Esophagus squamous epithelium (tissue), 5 donors: ENCODE measurements around the gene LBHD2. TPM values are rescaled to one million over a fixed set of nuclear protein-coding genes. Genes with fewer than 3 reads are reported as not detected.

ENCODE experiments used
- DNase-seq: peaks from one replicate; lab custom pipeline; 2025; lab: John Stamatoyannopoulos, UW
- H3K27ac ChIP-seq, 4 donors: fragments of 200-600 bp; sonication (generic); one replicate each; pipeline ENCODE4 v1.5.1; 2016 to 2019; ENCODE audit warnings: mild to moderate bottlenecking in 1 of 4
- H3K27me3 ChIP-seq, 4 donors: fragments of 200-600 bp; sonication (generic); 1 replicate in 3 of 4; 2 replicates in 1 of 4; pipeline versions ENCODE4 v1.5.1 to v1.6.0; 2017 to 2021; ENCODE audit warnings: antibody characterized with exemption in 1 of 4
- H3K36me3 ChIP-seq, 3 donors: fragments of 200-600 bp; sonication (generic); one replicate each; pipeline ENCODE4 v1.5.1; 2016 to 2019
- H3K4me1 ChIP-seq, 3 donors: fragments of 200-600 bp; sonication (generic); one replicate each; pipeline ENCODE4 v1.5.1; 2017 to 2019
- H3K4me3 ChIP-seq, 4 donors: fragments of 200-600 bp; sonication (generic); 1 replicate in 3 of 4; 2 replicates in 1 of 4; pipeline ENCODE4 v1.5.1; 2016 to 2019; ENCODE audit warnings: mild to moderate bottlenecking in 2 of 4, moderate library complexity in 1 of 4
- H3K9me3 ChIP-seq, 3 donors: fragments of 200-600 bp; sonication (generic); one replicate each; pipeline ENCODE4 v1.5.1; 2016 to 2019
- POLR2A ChIP-seq, 4 donors: fragments of 450-650 bp; IDR thresholded peaks; one replicate each; pipeline ENCODE4 v1.6.1; 2017; ENCODE audit warnings: antibody characterized with exemption in 4 of 4, mild to moderate bottlenecking in 4 of 4, moderate library complexity in 3 of 4
- WGBS, 2 donors: methylation state at CpG; one replicate each; pipeline ENCODE4 v1.1.5; 2018; 5-methylcytosine and 5-hydroxymethylcytosine counted together
- intact Hi-C: fragments of 100-400 bp; cut with DNase I; formaldehyde crosslinking; loops from one replicate; pipeline ENCODE4 v1.15.0; 2022
- total RNA-seq, 4 donors: library from RNA; depleted of rRNA; stranded (reverse); fragments of >200 nt; gene quantifications; one replicate each; pipeline ENCODE4 v1.1.0, GENCODE V29; 2016
- TF ChIP-seq, protein P1 (sequence below), 6 experiments: fragments of 450-650 bp in 4 of 6; fragments of 200-600 bp in 2 of 6; sonication (generic) in 2 of 6; IDR thresholded peaks; one replicate each; pipeline ENCODE4 v1.5.1; 2016 to 2019; ENCODE audit warnings: antibody characterized with exemption in 6 of 6, mild to moderate bottlenecking in 4 of 6, moderate library complexity in 4 of 6
- donor health status: DM: yes; HTN: yes; CAD: no.

Gene LBHD2
- total RNA-seq, 4 donors from 2014 or later: 1.1 TPM; not detected in 3

DNA sequence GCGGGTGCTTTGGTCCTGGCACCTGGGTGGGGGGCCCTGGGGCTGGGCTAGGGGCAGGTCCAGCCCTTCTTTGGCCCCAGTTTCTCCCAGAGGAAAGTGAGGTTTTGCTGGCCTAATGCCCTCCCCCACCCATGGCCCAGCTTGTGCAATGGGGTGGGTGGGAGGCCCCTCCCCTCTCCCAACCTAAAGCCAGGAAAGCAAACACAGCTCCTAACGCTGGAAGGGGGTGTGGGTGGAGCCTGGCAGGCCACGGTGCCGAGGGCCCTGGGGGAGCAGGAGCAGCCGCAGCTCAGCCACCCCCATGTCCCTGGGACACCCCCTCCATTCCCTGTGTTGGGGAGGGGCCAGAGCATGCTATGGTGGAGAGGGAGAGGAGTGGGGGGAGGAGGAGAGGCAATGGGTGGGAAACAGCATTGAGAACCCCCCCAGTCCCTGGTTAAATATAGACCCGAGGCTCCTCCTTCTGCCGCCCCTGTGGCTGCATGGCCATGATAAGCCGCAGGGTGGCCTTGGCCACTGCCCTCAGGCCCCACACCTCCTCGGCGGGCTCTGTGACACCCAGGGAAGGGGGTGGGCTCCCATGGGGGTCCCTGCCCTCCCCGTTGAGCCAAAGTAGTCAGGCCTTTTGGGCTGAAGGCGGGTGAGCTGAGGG is 15.2 kb downstream of the LBHD2 start:
- WGBS, 2 donors: no CpG with 5 or more reads among the region's 12 CpGs
- DNase-seq: no peak

DNA sequence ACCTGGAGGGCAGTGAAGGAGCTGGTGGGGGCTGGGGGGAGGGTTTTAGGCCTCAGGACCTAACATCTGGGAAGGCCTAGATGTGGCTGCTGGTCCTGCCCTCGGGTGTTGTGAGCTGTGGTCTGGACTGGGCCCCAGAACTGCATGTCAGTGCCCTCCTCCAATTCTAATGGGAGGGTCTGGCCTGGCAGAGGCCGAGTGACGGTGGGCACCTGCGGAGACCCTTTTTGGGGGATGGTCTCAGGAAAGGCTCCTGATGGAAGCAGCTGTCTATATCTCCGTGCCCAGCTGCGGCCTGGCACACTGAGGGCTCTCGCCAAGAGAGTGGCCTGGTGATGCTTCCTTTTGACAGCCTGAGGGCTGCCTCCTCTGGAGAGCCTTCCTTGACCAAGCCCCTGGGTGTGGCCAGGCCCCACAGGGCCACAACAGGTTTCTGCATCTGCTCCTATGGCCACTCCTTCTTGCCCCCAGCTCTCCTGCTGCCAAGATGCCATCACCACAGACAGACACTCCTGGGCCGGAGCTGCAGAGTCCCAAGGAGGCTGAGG is 15.8 kb downstream of the LBHD2 start:
- intact Hi-C loops: loop anchor here (5.0 to 10.0 kb wide), 2 partner anchors 85 to 192 kb away; no protein-coding TSS in a partner anchor
- H3K27ac ChIP-seq: peak overlapping the region in 1 of 4 donors; percentile 52
- no peak overlapping the region for H3K4me3 ChIP-seq
- H3K27me3 ChIP-seq: peaks cover 5 to 73% (median 10%) of the 10 kb centered on the region in 4 donors
- no peaks in the 10 kb centered on the region for H3K36me3 ChIP-seq
- DNase-seq: no peak
- TF ChIP-seq, protein P1, sequence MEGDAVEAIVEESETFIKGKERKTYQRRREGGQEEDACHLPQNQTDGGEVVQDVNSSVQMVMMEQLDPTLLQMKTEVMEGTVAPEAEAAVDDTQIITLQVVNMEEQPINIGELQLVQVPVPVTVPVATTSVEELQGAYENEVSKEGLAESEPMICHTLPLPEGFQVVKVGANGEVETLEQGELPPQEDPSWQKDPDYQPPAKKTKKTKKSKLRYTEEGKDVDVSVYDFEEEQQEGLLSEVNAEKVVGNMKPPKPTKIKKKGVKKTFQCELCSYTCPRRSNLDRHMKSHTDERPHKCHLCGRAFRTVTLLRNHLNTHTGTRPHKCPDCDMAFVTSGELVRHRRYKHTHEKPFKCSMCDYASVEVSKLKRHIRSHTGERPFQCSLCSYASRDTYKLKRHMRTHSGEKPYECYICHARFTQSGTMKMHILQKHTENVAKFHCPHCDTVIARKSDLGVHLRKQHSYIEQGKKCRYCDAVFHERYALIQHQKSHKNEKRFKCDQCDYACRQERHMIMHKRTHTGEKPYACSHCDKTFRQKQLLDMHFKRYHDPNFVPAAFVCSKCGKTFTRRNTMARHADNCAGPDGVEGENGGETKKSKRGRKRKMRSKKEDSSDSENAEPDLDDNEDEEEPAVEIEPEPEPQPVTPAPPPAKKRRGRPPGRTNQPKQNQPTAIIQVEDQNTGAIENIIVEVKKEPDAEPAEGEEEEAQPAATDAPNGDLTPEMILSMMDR (IDR thresholded peaks at IDR 0.05): no peak
- no peaks in the 10 kb centered on the region for H3K9me3 ChIP-seq
- WGBS, 2 donors: no CpG with 5 or more reads among the region's 8 CpGs
- peaks cover 27 to 47% (median 43%) of the 10 kb centered on the region in 3 donors for H3K4me1 ChIP-seq

More for the DNA sequence above, 15.2 kb downstream of the LBHD2 start:
- Histone ChIP-seq H3K4me3 (no peak overlapping the region), H3K27me3 (peaks cover 3 to 67% (median 6%) of the 10 kb centered on the region in 4 donors), H3K36me3 (no peaks in the 10 kb centered on the region), H3K27ac (peak overlapping the region in 1 of 4 donors; percentile 52), H3K9me3 (no peaks in the 10 kb centered on the region), H3K4me1 (peaks cover 21 to 47% (median 43%) of the 10 kb centered on the region in 3 donors)
- no peak for TF ChIP-seq POLR2A (IDR thresholded peaks at IDR 0.05)
- TF ChIP-seq, protein P1 (IDR thresholded peaks at IDR 0.05): no peak
- intact Hi-C loops: no loop called here

DNA sequence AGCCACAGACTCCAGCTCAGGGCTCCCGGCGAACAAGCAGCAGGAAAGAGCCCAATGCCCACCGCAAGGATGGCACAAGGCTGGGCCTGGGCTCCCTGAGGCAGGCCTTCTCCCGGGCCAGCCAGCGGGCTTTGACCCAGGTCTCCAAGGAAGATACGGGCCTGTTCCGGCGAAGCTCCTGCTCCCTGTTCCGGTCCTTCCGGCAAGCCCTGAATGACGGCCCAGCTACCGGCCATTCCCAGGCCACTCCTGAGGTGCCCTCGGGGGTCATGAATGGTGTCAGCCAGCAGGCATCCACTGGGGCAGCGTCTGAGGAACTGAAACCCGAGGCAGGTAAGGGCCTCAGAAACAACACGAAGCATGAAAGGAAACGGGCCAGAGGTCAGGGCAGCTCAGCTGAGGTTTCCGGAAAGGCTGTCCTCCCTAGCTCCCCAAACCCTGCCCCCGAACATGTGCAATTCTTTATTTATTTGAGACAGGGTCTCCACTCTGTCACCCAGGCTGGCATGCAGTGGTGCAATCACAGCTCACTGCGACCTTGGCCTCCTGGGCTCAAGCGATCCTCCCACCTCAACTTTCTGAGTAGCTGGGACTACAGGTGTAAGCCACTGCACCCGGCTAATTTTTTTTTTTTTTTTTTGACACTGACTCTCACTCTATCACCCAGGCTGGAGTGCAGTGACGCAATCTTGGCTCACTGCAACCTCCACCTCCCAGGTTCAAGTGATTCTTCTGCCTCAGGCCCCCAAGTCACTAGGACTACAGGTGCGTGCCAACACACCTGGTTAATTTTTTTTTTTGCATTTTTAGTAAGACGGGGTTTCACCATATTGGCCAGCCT is 16.5 kb downstream of the LBHD2 start:
- peaks cover 5 to 80% (median 11%) of the 10 kb centered on the region in 4 donors for H3K27me3 ChIP-seq

DNA sequence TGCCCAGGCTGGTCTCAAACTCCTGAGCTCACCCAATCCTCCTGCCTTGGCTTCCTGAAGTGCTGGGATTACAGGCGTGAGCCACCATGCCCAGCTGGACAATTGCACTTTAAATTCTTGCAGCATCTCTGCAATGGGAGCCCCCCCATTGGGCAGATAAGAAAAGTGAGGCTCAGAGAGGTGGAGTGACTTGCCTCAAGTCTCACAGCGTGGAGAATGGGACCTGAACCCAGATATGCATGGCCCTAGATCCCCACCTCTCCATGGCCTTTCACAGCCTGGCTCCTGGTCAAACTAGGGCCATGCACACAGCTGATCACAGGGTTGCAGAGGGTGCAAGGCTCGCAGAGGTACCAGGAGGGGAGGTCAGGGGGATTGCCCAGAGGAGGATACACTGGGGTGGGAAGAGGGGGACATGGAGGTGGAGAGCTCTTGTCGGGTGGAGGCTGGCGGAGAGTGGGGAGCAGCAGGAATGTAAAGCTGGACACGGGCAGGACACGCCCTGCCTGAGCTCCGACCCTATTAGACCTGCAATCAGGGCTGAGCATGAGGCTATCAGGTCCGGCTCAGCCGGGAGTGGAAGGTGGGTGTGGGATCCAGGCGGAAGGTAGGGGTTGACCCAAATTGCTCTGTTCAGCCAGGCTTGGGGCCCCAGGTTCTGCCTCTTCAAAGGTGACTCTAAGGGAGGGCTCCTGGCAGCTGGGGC is 17.4 kb downstream of the LBHD2 start:
- H3K36me3 ChIP-seq: no peaks in the 10 kb centered on the region
- WGBS, 2 donors: 90 to 91% methylated on average over 8 to 11 of the region's 11 CpGs
- peaks cover 5 to 82% (median 11%) of the 10 kb centered on the region in 4 donors for H3K27me3 ChIP-seq
- H3K4me3 ChIP-seq: no peak overlapping the region
- DNase-seq: no peak
- TF ChIP-seq POLR2A (IDR thresholded peaks at IDR 0.05): no peak
- TF ChIP-seq, protein P1 (IDR thresholded peaks at IDR 0.05): no peak
- peaks cover 31 to 53% (median 45%) of the 10 kb centered on the region in 3 donors for H3K4me1 ChIP-seq
- H3K27ac ChIP-seq: no peak overlapping the region
- intact Hi-C loops: loop anchor here (5.0 to 10.0 kb wide), 2 partner anchors 83 to 191 kb away; no protein-coding TSS in a partner anchor
- H3K9me3 ChIP-seq: no peaks in the 10 kb centered on the region

More for the DNA sequence above, 16.5 kb downstream of the LBHD2 start:
- H3K9me3 ChIP-seq: no peaks in the 10 kb centered on the region
- H3K27ac ChIP-seq: peak overlapping the region in 1 of 4 donors; percentile 52
- TF ChIP-seq, protein P1 (IDR thresholded peaks at IDR 0.05): no peak
- no peak for TF ChIP-seq POLR2A (IDR thresholded peaks at IDR 0.05)
- no peak for DNase-seq
- H3K4me3 ChIP-seq: no peak overlapping the region
- WGBS, 2 donors: 58 to 60% methylated on average over 9 to 11 of the region's 25 CpGs
- H3K4me1 ChIP-seq: peaks cover 31 to 49% (median 45%) of the 10 kb centered on the region in 3 donors
- H3K36me3 ChIP-seq: no peaks in the 10 kb centered on the region
- intact Hi-C loops: loop anchor here (5.0 to 10.0 kb wide), 2 partner anchors 84 to 192 kb away; no protein-coding TSS in a partner anchor
